Chondrocyte (in vitro differentiated cells): ENCODE data around the gene ZNRD2. TPM values are rescaled to one million over a fixed set of nuclear protein-coding genes. Genes with fewer than 3 reads are reported as not detected.
A peak's percentile ranks its signal among the peaks of the same experiment; 100 is the strongest.

Experiments
- DNase-seq: peaks from one replicate; pipeline ENCODE4 v3.0.0; 2021; ENCODE audit warnings: mixed read lengths, low spot score
- H3K27ac Mint-ChIP-seq: one replicate; pipeline ENCODE4 v1.8.0; 2021; ENCODE audit warnings: mild to moderate bottlenecking, moderate library complexity, mixed read lengths; ENCODE audit not compliant: unreplicated experiment
- H3K27me3 Mint-ChIP-seq: 2 replicates; pipeline ENCODE4 v1.8.0; 2021; ENCODE audit warnings: low read depth, mixed read lengths
- H3K36me3 Mint-ChIP-seq: 2 replicates; pipeline ENCODE4 v1.8.0; 2021; ENCODE audit warnings: low read depth, mixed read lengths
- H3K4me1 Mint-ChIP-seq: 2 replicates; pipeline ENCODE4 v1.8.0; 2021; ENCODE audit warnings: low read depth, mild to moderate bottlenecking, mixed read lengths
- H3K4me3 Mint-ChIP-seq: one replicate; pipeline ENCODE4 v1.8.0; 2021; ENCODE audit warnings: mild to moderate bottlenecking, moderate library complexity, mixed read lengths; ENCODE audit not compliant: unreplicated experiment
- H3K9me3 Mint-ChIP-seq: 2 replicates; pipeline ENCODE4 v1.8.0; 2021; ENCODE audit warnings: low read depth, mixed read lengths
- total RNA-seq: library from RNA; stranded (reverse); gene quantifications from 3 replicates; pipeline ENCODE4 v1.2.1, GENCODE V29; 2021
- TF ChIP-seq, protein P1 (sequence below): fragments of 200-600 bp; sonication (generic); IDR thresholded peaks from 2 replicates; pipeline ENCODE4 v1.5.0; 2021; ENCODE audit warnings: antibody characterized with exemption, mild to moderate bottlenecking, moderate library complexity

ZNRD2 gene
- total RNA-seq, 1 donor from 2014 or later: 26.4 TPM

DNA sequence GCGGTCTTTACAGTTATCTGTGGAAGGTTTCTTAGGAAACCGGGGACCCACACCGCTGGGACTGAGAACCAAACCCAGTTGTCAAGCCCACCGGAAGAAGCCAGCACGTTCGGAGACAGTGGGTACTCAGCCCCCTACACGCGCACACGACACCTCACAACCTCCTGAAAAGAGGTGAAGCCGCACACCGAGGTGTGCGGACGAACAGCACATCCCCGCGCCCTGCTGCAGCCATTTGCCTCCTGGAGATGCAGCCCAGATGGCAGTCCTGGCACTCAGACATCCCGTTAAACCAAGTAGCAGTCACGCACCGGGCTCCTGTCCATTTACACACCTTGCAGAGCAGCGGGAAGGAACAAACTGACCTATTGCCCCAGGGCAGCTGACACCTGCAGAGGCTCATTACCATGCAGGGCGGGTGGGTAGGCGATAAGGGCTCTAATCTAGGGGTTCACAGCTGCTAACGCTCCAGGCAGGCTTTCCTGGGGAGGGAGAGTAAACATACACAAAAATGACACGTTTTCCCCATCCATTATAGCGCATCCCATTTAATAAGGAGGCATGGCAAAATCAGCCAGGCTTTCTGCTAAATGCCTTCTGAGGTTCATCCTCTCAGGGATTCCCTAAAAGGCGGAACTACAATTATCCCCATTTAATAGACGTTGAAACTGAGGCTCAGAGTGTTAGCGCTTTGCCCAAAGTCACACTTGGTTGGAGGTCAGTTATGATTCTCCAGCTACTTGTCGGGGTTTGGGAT is 4.7 kb downstream of the ZNRD2 start:
- Mint-ChIP-seq H3K9me3 (no peaks in the 10 kb centered on the region), H3K4me3 (peak overlapping the region; percentile 68), H3K4me1 (peaks cover 65% of the 10 kb centered on the region), H3K36me3 (peaks cover 8% of the 10 kb centered on the region), H3K27me3 (no peaks in the 10 kb centered on the region), H3K27ac (peak overlapping the region; percentile 91)
- no peak for DNase-seq
- TF ChIP-seq, protein P1, sequence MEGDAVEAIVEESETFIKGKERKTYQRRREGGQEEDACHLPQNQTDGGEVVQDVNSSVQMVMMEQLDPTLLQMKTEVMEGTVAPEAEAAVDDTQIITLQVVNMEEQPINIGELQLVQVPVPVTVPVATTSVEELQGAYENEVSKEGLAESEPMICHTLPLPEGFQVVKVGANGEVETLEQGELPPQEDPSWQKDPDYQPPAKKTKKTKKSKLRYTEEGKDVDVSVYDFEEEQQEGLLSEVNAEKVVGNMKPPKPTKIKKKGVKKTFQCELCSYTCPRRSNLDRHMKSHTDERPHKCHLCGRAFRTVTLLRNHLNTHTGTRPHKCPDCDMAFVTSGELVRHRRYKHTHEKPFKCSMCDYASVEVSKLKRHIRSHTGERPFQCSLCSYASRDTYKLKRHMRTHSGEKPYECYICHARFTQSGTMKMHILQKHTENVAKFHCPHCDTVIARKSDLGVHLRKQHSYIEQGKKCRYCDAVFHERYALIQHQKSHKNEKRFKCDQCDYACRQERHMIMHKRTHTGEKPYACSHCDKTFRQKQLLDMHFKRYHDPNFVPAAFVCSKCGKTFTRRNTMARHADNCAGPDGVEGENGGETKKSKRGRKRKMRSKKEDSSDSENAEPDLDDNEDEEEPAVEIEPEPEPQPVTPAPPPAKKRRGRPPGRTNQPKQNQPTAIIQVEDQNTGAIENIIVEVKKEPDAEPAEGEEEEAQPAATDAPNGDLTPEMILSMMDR: no peak

DNA sequence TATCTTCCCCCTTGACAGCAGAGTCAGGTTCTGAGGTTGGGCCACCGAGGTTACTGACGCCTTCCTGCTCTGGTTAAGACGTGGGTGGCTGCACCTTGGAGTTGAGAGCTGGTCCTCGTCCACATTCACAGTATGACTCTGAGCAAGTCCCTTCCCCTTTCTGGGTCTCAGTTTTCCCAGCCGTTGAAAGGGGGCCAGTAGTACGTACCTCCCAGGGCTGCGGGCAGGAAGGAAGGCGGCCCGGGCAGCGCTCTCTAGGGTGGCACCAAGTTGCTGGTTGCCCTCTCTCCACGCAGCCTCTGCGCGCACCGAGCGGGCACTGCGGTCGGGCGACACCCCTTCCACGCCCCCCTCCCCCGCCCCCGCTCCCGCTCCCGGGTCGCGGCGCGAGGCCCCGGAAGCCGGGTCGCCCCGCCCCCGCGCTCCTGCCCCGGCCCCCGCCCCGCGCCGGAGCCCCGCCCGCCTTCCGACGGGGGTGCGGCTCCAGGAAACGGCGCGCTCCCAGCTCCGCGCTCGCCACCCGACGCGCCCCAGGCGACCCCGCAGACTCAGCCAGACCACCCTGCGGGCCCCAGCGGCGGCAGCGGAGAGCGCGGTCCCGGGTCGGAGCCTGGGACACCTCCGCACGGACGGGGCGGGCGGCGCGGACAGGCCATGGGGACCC is 5.4 kb downstream of the ZNRD2 start, which contains the start of gene EHBP1L1:
Gene EHBP1L1 (plus strand): TSS at position 486 of the 664 bp plus-strand sequence. CDS start 250 bp downstream, outside the sequence.
- DNase-seq: no peak
- H3K9me3 Mint-ChIP-seq: no peaks in the 10 kb centered on the region
- peak within 1 kb of the TSS; percentile 83 for H3K4me3 Mint-ChIP-seq
- H3K4me1 Mint-ChIP-seq: peaks cover 61% of the 10 kb centered on the region
- TF ChIP-seq, protein P1: no peak
- H3K27me3 Mint-ChIP-seq: no peaks in the 10 kb centered on the region
- peak within 1 kb of the TSS; percentile 91 for H3K27ac Mint-ChIP-seq
- peaks cover 9% of the 10 kb centered on the region for H3K36me3 Mint-ChIP-seq

DNA sequence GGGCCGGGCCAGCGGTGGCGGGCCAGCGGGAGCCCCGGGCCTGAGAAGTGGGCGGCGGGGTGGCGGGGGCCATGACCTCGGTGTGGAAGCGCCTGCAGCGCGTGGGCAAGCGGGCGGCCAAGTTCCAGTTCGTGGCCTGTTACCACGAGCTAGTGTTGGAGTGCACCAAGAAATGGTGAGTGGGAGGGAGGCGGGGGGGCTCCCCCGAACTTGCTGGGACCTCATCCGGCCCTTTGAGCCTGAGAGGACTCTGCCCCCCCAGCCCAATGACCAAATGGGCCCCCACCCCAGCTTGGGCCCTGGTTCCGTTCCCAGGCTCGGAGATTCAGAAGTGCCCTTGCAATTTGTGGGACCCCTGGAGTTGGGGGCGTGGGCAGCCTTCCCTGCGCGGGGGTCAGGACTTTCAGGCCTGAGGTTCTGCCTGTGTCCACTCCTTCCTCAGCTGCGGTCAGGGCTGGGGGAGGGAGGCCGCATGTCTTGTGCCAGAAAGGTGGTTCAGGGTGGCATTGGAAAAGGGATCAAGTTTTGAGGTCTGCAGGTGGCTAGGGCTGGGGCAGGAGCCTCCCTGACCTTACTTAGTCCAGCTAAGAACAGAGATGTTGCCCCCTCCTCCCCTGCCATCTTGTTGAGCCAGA is 6.1 kb downstream of the ZNRD2 start:
- TF ChIP-seq, protein P1: no peak
- H3K9me3 Mint-ChIP-seq: no peaks in the 10 kb centered on the region
- no peaks in the 10 kb centered on the region for H3K27me3 Mint-ChIP-seq
- peaks cover 57% of the 10 kb centered on the region for H3K4me1 Mint-ChIP-seq
- peak overlapping the region; percentile 84 for H3K27ac Mint-ChIP-seq
- peak overlapping the region; percentile 83 for H3K4me3 Mint-ChIP-seq
- H3K36me3 Mint-ChIP-seq: peaks cover 12% of the 10 kb centered on the region
- DNase-seq: no peak

DNA sequence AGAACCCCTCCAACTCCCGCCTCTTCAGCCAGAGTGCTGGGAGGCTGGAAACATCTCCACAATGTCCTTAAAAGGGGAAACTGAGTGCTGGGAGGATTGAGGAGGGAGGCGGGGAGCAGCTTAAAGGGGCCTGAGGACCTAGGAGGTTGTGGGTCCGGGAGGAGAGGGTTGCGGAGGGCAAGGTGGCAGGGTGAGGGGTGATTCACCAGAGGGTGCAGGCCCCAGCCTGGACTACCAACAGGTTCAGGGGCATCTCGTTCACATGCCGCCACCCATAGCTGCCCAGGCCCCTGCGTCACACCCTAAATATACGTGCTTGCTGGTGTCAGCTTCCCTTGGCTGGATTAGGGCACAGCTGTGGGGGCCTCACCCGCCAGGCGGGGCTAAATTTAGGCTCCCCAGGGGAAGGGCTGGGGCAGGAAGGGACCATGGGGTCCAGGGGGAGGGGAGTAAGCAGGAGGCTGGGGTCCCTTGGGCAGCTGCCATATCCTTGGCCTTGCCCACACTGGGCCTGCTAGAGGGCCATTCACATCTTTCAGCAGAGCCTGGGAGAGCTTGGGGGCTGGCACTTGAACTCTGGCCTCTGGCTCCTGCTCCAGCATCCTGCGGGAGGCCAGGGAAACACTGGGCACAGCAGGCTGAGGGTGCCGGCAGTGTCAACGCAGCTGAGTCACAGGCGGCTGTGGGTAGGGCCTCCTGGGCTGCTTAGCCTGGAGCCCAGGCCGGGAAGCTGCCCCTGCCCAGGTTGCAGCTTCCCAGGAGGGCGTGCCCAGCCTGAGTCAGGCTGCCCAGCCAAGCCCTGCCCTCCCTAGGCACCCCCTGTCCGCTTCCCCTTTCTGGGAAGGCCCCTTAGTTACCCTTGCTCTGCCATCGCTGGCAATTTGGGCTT is 6.8 kb downstream of the ZNRD2 start:
- Mint-ChIP-seq H3K36me3 (peaks cover 14% of the 10 kb centered on the region), H3K27ac (peak overlapping the region; percentile 84), H3K27me3 (no peaks in the 10 kb centered on the region), H3K9me3 (no peaks in the 10 kb centered on the region), H3K4me3 (peak overlapping the region; percentile 83), H3K4me1 (peaks cover 49% of the 10 kb centered on the region)
- TF ChIP-seq, protein P1: no peak
- no peak for DNase-seq
